Stimulated activated CD4-positive, alpha-beta T cell treated with anti-CD3 and anti-CD28 coated beads, Interleukin-12 subunit alpha, Interleukin-12 subunit beta, amount 100 ng/mL, for 4 hours (primary cell): ENCODE results near the gene UCMA.

Experiments
- DNase-seq: peaks from one replicate; pipeline ENCODE4 v3.0.0-alpha.2; 2020

The UCMA gene

GRCh38 chr10:13231808-13232207, 2.4 kb downstream of the UCMA start:
- no peak for DNase-seq

- no peak for DNase-seq
Measured at GRCh38 chr10:13231190-13231589, 3.0 kb downstream of the UCMA start.

- no peak for DNase-seq
Measured at GRCh38 chr10:13227031-13227430, 7.1 kb downstream of the UCMA start.

- no peak for DNase-seq
Measured at GRCh38 chr10:13225601-13226000, 8.6 kb downstream of the UCMA start.

- DNase-seq, result no peak
Measured at GRCh38 chr10:13224210-13224995, 9.8 kb downstream of the UCMA start.

GRCh38 chr10:13223241-13223640, 10.9 kb downstream of the UCMA start:
- DNase-seq, result no peak

- no peak for DNase-seq
Measured at GRCh38 chr10:13222566-13222965, 11.6 kb downstream of the UCMA start.

- DNase-seq, result no peak
Measured at GRCh38 chr10:13222151-13222550, 12.0 kb downstream of the UCMA start.

- DNase-seq, result no peak
Measured at GRCh38 chr10:13221572-13221971, 12.6 kb downstream of the UCMA start.

GRCh38 chr10:13219685-13220670, 14.2 kb downstream of the UCMA start:
- no peak for DNase-seq

- no peak for DNase-seq
Measured at GRCh38 chr10:13218878-13219277, 15.3 kb downstream of the UCMA start.

GRCh38 chr10:13213163-13213562, 21.0 kb downstream of the UCMA start:
- no peak for DNase-seq

GRCh38 chr10:13206546-13207443, 27.4 kb downstream of the UCMA start:
- DNase-seq, result no peak

GRCh38 chr10:13206091-13206490, 28.1 kb downstream of the UCMA start:
- DNase-seq, result no peak

- DNase-seq, result no peak
Measured at GRCh38 chr10:13201132-13201531, 33.0 kb downstream of the UCMA start.

GRCh38 chr10:13195016-13195415, 39.2 kb downstream of the UCMA start:
- DNase-seq, result no peak

- no peak for DNase-seq
Measured at GRCh38 chr10:13193637-13194036, 40.5 kb downstream of the UCMA start.

GRCh38 chr10:13191362-13191761, 42.8 kb downstream of the UCMA start:
- no peak for DNase-seq

- no peak for DNase-seq
Measured at GRCh38 chr10:13190816-13191215, 43.4 kb downstream of the UCMA start.

GRCh38 chr10:13189961-13190360, 44.2 kb downstream of the UCMA start:
- DNase-seq, result no peak

GRCh38 chr10:13188593-13188992, 45.6 kb downstream of the UCMA start:
- no peak for DNase-seq

GRCh38 chr10:13187135-13187534, 47.0 kb downstream of the UCMA start:
- no peak for DNase-seq
